GM19328 (cell line): Measurements from ENCODE around the gene MAN2B1.
"Not testable (repeated sequence)": the region's sequence is repeated elsewhere in the genome, so short reads cannot be mapped to it uniquely, and the experiment has no call there.

Experiments used
- ATAC-seq: cut with Tn5 transposase; IDR thresholded peaks from one replicate; pipeline ENCODE4 v1.9.1; 2021; ENCODE audit warnings: mild to moderate bottlenecking, moderate library complexity; ENCODE audit not compliant: unreplicated experiment

The MAN2B1 gene

DNA sequence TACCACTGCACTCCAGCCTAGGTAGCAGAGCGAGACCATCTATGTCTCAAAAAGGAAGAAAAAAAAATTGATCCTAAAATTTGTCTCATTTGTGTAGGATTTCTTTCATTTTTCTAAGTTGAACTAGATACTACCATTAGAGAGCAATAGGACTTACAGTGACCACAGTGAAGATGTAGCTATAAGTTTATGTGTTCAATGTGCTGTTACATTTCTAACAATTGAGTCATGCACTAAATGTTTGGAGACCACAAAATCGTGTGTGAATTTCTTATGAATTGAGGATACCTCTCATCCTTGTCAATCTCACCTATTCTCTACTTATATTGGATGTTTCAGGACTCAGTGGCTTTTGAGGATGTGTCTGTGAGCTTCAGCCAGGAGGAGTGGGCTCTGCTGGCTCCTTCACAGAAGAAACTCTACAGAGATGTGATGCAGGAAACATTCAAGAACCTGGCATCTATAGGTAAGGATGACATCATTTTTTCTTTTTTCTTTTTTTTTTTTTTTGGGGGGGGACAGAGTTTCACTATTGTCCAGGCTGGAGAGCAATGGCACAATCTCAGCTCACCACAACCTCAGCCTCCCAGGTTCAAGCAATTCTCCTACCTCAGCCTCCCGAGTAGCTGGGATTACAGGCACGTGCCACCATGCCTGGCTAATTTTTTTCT lies 43.0 kb downstream of the MAN2B1 start:
- ATAC-seq: no peak

DNA sequence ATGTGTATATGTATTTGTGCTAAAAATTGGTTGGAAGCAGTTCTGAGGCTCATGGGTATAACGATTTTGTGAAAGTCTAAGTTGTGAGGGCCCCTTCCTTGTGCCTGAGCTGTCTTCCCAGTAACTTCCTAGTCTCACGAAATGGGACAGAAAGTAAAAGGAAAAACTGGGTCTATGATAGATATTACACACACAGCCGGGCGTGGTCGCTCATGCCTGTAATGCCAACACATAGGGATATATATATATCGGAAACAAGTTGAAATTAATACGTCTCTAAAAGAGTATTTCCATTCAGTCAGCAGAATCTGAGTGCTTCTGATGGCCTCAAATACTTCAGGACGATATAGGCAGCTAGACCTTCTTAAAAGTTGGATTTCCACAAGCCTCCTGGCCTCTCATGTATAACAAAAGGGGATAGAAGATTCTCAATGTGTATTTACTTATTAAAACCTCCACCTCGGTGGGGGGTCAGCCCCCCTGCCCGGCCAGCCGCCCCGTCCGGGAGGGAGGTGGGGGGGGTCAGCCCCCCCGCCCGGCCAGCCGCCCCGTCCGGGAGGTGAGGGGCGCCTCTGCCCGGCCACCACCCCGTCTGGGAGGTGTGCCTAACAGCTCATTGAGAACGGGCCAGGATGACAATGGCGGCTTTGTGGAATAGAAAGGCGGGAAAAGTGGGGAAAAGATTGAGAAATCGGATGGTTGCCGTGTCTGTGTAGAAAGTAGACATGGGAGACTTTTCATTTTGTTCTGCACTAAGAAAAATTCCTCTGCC lies 45.1 kb downstream of the MAN2B1 start:
- ATAC-seq: not testable (repeated sequence)

DNA sequence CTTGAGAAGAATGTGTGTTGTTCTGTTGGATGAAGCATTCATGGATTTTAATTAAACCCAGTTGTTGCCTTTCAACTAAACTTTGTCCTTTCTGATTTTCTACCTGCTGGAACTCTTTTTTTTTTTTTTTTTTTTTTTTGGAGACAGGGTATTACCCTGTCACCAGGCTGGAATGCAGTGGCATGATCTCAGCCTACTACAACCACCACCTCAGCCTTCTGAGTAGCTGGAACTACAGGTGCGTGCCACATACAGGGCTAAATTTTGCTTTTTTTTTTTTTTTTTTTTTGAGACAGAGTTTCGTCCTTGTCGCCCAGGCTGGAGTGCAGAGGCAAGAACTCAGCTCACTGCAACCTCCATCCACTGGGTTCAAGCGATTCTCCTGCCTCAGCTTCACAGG lies 48.9 kb downstream of the MAN2B1 start:
- ATAC-seq: no peak

DNA sequence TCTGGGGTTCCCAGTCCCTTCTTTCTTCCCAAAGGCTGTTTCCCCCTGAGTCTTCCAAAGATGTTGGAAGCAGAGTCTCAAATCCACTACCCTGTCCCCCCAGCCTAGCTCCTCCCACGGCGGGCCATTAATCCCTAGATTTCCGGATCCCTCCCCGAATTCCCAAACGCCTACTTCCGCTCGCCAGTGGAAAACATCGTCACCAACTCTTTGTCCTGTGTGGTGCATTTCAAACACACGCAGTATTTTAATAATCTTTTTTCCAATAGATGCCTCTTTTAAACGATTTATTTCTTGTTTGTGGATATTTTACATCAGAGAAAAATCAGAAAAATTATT lies 55.2 kb downstream of the MAN2B1 start:
- no peak for ATAC-seq

DNA sequence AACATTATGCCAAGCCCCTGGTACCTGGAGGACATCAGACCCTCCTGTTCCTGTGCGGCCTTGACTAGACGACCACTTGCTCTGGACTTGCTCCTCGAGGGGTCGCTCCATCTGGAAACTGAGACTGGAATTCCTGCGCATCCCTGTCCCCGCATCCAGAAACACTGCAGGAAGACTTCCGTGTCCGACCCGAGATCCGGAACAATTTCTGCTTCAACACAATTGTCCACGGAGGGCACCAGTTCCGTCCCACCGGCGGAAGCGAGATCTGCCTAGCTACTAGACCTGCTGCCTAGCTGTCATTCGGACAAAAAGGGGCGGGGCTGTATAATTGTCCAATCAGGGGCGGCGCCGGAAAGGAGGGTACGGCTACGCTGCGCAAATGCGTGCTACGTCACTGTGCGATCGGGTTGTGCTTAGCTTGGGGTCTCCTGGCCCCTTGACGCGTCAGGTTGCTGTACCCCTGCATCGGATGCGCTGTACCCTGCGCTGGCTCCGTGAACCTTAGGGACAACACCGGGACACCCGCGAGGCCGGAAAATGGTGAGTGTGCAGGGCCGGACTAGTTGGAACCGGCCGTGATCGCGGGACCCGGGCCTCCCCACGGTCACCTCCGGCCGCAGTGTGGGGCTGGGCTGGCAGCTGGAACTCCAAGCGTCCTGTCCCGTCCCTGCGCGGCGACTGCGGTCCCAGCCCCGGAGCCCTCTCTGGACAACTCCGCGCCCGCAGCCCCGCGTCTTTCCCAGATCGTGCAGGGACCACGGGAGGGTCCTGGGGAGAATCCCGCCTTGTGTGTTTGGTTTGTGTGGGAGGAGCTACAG lies 55.8 kb downstream of the MAN2B1 start, which contains the start of the genes ZNF490 and ZNF791:
Gene ZNF490, minus strand, starts transcription at position 274 of the 821 bp plus-strand sequence. Its CDS starts 133 bp downstream, at position 141.
Gene ZNF791, plus strand, starts transcription at position 381 of the 821 bp plus-strand sequence. Its CDS starts 160 bp downstream, at position 541.
- ATAC-seq: peak; percentile 84

DNA sequence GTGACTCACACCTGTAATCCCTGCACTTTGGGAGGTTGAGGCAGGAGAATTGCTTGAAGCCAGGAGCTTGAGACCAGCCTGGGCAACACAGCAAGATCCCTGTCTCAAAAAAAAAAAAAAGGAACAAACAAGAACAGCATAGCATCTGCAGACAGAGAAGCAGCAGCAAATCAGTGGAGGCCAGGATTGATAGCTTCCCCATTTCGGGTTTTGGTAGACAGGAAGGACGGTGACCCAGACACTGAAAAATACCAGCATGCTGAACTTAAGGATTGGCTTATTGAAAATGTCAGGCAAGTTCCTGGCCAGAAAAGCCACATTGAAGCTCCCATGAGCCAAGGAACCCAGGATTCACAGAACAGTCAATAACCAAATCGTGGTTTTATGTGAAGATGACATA lies 58.9 kb downstream of the MAN2B1 start:
- no peak for ATAC-seq

DNA sequence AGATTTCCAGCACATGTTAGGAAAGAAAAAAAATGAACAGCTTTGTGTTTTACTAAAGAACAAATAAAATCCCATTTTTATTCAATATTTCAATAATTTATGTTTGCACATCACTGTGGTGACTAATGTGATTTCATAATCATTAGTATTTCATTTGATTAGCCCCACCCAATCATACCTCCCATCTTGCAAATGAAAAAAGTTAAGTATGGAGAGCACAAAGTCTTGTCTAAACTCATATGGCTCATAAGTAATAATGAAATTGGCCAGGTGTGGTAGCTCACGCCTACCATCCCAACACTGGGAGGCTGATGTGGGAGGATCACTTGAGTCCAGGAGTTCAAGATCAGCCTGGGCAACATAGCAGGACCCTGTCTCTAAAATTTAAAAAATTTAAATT lies 59.7 kb downstream of the MAN2B1 start:
- ATAC-seq: no peak

DNA sequence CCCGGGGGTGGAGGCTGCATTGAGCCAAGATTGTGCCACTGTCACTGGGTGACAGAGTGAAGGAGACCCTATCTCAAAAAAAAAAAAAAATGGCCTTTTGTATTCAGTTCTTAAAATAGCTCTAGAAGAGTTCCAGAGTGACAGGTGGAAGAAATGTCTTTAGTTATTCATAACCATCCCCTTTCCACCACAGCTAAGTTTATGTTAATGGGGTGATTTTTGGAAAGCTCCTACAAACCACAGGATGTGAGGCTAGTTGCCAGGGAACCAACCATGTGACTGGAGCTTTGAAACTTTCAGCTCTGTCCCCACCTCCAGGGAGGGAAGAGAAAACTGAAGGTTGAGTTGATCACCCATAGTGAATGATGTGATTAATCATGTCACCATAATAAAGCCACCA lies 62.8 kb downstream of the MAN2B1 start:
- ATAC-seq: no peak

DNA sequence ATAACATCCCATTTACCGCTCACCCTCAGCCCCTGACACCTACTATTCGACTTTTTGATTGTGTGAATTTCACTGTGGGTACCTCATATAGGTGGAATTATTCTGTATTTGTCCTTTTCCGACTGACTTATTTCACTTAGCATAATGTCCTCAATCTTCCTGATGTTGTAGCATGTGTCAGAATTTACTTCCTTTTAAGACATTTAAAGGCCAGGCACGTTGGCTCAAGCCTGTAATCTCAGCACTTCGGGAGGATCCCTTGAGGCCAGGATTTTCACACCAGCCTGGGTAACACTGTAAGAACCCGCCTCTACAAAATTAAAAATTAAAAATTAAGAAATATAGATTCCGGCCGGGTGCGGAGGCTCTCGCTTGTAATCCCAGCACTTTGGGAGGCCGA lies 68.9 kb downstream of the MAN2B1 start:
- ATAC-seq: no peak

DNA sequence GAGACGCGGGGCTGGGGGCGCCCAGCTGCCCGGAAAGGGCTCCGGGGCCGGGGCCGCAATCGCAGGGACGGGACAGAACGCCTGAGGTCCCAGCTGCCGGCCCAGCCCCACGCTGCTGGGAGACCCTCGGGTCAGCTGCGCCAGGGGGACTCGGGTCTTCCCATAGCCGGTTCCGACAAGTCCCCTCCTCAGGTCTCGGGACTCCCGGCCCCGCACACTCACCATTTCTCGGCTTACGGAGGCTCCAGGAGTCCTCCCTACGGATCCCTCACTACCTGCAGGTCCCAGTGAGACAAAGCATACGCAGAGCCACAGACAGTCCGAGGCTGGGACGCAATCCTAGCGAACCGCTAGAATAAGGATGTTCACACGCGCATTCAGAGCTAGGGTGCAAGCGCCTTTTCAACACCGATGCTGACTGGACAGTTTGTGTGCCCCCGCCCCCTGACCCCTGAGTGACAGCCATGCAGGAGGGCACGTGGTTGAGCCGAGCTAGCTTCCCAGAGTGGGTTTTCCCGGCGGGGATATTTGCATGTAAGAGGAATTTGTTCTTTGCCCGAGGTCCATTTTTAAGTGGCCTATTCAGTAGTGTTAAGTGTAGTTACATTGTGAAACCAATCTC lies 69.5 kb downstream of the MAN2B1 start:
- no peak for ATAC-seq
